GM12878 (cell line): Measurements from ENCODE around the gene OR8A1.

Experiments used
- GABPA ChIP-seq: IDR thresholded peaks from 2 replicates; pipeline ENCODE4 v1.6.1; 2014; ENCODE audit warnings: antibody characterized with exemption, low read depth, mild to moderate bottlenecking, inconsistent platforms
- JUNB ChIP-seq: IDR thresholded peaks from 2 replicates; pipeline ENCODE4 v1.6.1; 2016; ENCODE audit warnings: antibody characterized with exemption, mild to moderate bottlenecking
- NFYA ChIP-seq: IDR thresholded peaks from 2 replicates; pipeline ENCODE4 v1.6.1; 2011; ENCODE audit warnings: low read depth, mild to moderate bottlenecking, low read length, improper control_type of control experiment, borderline replicate concordance
- POLR2A ChIP-seq: IDR thresholded peaks from 2 replicates; pipeline ENCODE4 v1.6.1; 2011; ENCODE audit warnings: low read depth, mild to moderate bottlenecking, low read length
- POLR2AphosphoS5 ChIP-seq: IDR thresholded peaks from 2 replicates; pipeline ENCODE4 v1.6.1; 2011; ENCODE audit warnings: mild to moderate bottlenecking, low read length, inconsistent platforms
- RAD21 ChIP-seq: IDR thresholded peaks from 2 replicates; pipeline ENCODE4 v1.6.1; 2011; ENCODE audit warnings: mild to moderate bottlenecking, low read depth, low read length, moderate library complexity; ENCODE audit not compliant: insufficient read depth
- SP1 ChIP-seq: IDR thresholded peaks from one replicate; pipeline ENCODE4 v1.6.1; 2011; ENCODE audit warnings: low read depth, low read length
- SRF ChIP-seq, 2 experiments: IDR thresholded peaks; 2 replicates each; pipeline ENCODE4 v1.6.1; 2011; ENCODE audit warnings: low read depth in 2 of 2, low read length in 2 of 2, mild to moderate bottlenecking in 1 of 2, moderate library complexity in 1 of 2
- STAT3 ChIP-seq: IDR thresholded peaks from 2 replicates; pipeline ENCODE4 v1.6.1; 2011; ENCODE audit warnings: low read depth, low read length, improper control_type of control experiment
- TF ChIP-seq, protein P1 (sequence below), 3 experiments: IDR thresholded peaks in 2 of 3; conservative IDR thresholded peaks in 1 of 3; 2 replicates each; pipeline ENCODE4 v1.5.1; 2011; ENCODE audit warnings: low read depth in 3 of 3, low read length in 3 of 3, mild to moderate bottlenecking in 3 of 3, control low read depth in 2 of 3, moderate library complexity in 2 of 3, inconsistent platforms in 1 of 3, mixed read lengths in 1 of 3; ENCODE audit not compliant: control insufficient read depth in 2 of 3, insufficient read depth in 1 of 3; ENCODE audit errors: extremely low read depth in 1 of 3
- TF ChIP-seq, protein P2 (sequence below): IDR thresholded peaks from 2 replicates; pipeline ENCODE4 v1.6.1; 2011; ENCODE audit warnings: borderline replicate concordance, low read depth, mild to moderate bottlenecking, moderate library complexity, mixed read lengths, low read length; ENCODE audit not compliant: insufficient read depth; ENCODE audit errors: extremely low read length

DNA sequence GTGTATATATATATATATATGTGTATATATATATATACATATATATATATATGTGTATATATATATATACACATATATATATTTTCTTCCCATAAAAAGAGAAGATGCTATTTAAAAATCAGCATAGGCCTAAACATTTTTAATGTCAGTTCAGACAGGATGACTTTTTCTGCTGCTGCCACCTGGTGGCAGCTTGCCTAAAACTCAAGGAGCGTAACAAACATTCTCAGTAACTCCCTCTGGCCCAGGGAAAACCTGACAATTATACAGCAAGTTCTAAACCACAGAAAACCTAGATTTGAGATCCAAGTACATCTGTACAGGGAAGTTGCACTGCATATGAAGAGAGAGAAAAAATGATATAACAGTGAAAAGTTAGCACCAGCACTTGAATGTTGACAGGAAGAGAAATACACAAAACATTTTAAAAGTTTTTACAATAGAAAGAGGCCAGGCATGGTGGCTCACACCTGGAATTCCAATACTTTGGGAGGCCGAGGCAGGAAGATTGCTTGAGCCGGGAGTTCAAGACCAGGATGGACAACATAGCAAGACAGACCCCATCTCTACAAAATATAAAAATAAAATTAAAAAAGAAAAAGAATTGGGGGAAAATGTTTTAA lies 16.6 kb downstream of the OR8A1 start:
- TF ChIP-seq SP1 (no peak), RAD21 (peak; percentile 58), POLR2A (no peak), POLR2AphosphoS5 (no peak), NFYA (no peak), SRF (IDR thresholded peaks at IDR 0.05; ENCODE audit: low read depth in 2 of 2, low read length in 2 of 2) (no peak), JUNB (no peak), GABPA (no peak), STAT3 (no peak)
- TF ChIP-seq, protein P1, sequence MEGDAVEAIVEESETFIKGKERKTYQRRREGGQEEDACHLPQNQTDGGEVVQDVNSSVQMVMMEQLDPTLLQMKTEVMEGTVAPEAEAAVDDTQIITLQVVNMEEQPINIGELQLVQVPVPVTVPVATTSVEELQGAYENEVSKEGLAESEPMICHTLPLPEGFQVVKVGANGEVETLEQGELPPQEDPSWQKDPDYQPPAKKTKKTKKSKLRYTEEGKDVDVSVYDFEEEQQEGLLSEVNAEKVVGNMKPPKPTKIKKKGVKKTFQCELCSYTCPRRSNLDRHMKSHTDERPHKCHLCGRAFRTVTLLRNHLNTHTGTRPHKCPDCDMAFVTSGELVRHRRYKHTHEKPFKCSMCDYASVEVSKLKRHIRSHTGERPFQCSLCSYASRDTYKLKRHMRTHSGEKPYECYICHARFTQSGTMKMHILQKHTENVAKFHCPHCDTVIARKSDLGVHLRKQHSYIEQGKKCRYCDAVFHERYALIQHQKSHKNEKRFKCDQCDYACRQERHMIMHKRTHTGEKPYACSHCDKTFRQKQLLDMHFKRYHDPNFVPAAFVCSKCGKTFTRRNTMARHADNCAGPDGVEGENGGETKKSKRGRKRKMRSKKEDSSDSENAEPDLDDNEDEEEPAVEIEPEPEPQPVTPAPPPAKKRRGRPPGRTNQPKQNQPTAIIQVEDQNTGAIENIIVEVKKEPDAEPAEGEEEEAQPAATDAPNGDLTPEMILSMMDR (IDR thresholded peaks at IDR 0.05 in 2 of 3, conservative IDR thresholded peaks at IDR 0.05 in 1 of 3; ENCODE audit: control insufficient read depth in 2 of 3, extremely low read depth in 1 of 3, insufficient read depth in 1 of 3, low read depth in 3 of 3, low read length in 3 of 3), result peak; percentile 57 to 67 (median 66)
- TF ChIP-seq, protein P2, sequence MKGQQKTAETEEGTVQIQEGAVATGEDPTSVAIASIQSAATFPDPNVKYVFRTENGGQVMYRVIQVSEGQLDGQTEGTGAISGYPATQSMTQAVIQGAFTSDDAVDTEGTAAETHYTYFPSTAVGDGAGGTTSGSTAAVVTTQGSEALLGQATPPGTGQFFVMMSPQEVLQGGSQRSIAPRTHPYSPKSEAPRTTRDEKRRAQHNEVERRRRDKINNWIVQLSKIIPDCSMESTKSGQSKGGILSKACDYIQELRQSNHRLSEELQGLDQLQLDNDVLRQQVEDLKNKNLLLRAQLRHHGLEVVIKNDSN, result no peak
